BE2C (cell line): ENCODE data around the gene JDP2.

Experiments used
- DNase-seq: peaks from one replicate; pipeline ENCODE4 v3.0.0-alpha.2; 2020
- H3K27me3 ChIP-seq: fragments of 250-450 bp; sonication (Bioruptor Pico); 2 replicates; pipeline ENCODE4 v1.5.1; 2020; ENCODE audit warnings: mild to moderate bottlenecking
- H3K36me3 ChIP-seq: fragments of 250-450 bp; sonication (Bioruptor Pico); 2 replicates; pipeline ENCODE4 v1.5.1; 2020; ENCODE audit warnings: mild to moderate bottlenecking
- H3K4me1 ChIP-seq: fragments of 250-450 bp; sonication (Bioruptor Pico); 2 replicates; pipeline ENCODE4 v1.5.1; 2020
- H3K4me3 ChIP-seq: 2 replicates; pipeline ENCODE4 v1.5.1; 2011; ENCODE audit warnings: low read depth, low read length
- H3K9me3 ChIP-seq: fragments of 250-450 bp; sonication (Bioruptor Pico); 2 replicates; pipeline ENCODE4 v1.5.1; 2020
- CTCF ChIP-seq: IDR thresholded peaks from 2 replicates; pipeline ENCODE4 v1.5.1; 2012; ENCODE audit warnings: mild to moderate bottlenecking, low read depth, low read length

JDP2 gene

GRCh38 chr14:75510547-75510946 lies 82.7 kb downstream of the JDP2 start:
- no peak overlapping the region for H3K4me3 ChIP-seq
- H3K4me1 ChIP-seq: no peaks in the 10 kb centered on the region
- H3K9me3 ChIP-seq: no peaks in the 10 kb centered on the region
- no peaks in the 10 kb centered on the region for H3K36me3 ChIP-seq
- no peak for TF ChIP-seq CTCF
- no peaks in the 10 kb centered on the region for H3K27me3 ChIP-seq
- DNase-seq: no peak

- no peak for TF ChIP-seq CTCF
These were observed 83.4 kb downstream of the JDP2 start for GRCh38 chr14:75511201-75511600.

GRCh38 chr14:75513911-75514672 lies 86.3 kb downstream of the JDP2 start:
- Histone ChIP-seq H3K4me3 (no peak overlapping the region), H3K36me3 (no peaks in the 10 kb centered on the region), H3K4me1 (no peaks in the 10 kb centered on the region), H3K9me3 (no peaks in the 10 kb centered on the region), H3K27me3 (no peaks in the 10 kb centered on the region)
- DNase-seq: no peak
- TF ChIP-seq CTCF: no peak

More at GRCh38 chr14:75511201-75511600, 83.4 kb downstream of the JDP2 start:
- Histone ChIP-seq H3K4me1 (no peaks in the 10 kb centered on the region), H3K9me3 (no peaks in the 10 kb centered on the region), H3K36me3 (no peaks in the 10 kb centered on the region), H3K4me3 (no peak overlapping the region), H3K27me3 (no peaks in the 10 kb centered on the region)
- DNase-seq: no peak

- no peak for DNase-seq
- H3K4me1 ChIP-seq: no peaks in the 10 kb centered on the region
- no peaks in the 10 kb centered on the region for H3K36me3 ChIP-seq
- H3K9me3 ChIP-seq: no peaks in the 10 kb centered on the region
- TF ChIP-seq CTCF: no peak
- no peaks in the 10 kb centered on the region for H3K27me3 ChIP-seq
- H3K4me3 ChIP-seq: no peak overlapping the region
These were observed 87.1 kb downstream of the JDP2 start for GRCh38 chr14:75514673-75515628.

- TF ChIP-seq CTCF: no peak
- Histone ChIP-seq H3K9me3 (no peaks in the 10 kb centered on the region; the same call in 1 of the 2 replicates), H3K4me3 (no peak overlapping the region), H3K27me3 (no peaks in the 10 kb centered on the region), H3K36me3 (no peaks in the 10 kb centered on the region), H3K4me1 (no peaks in the 10 kb centered on the region)
- DNase-seq: no peak
These were observed 87.8 kb downstream of the JDP2 start for GRCh38 chr14:75515629-75515996.
